Head of caudate nucleus (tissue), 42 donors: ENCODE data around the gene GPR137B.
"Not testable (repeated sequence)": the region's sequence is repeated elsewhere in the genome, so short reads cannot be mapped to it uniquely, and the experiment has no call there.

Source experiments
- DNase-seq, 42 donors: peaks; one replicate each; pipeline versions ENCODE4 v3.0.0 to v3.0.0-alpha.2; 2020 to 2021; ENCODE audit warnings: mixed read lengths in 7 of 42
- intact Hi-C: fragments of 100-400 bp; cut with DNase I; formaldehyde crosslinking; loops from one replicate; pipeline ENCODE4 v1.15.0; 2022

The GPR137B gene

GRCh38 chr1:236154671-236155398, 12.5 kb downstream of the GPR137B start:
- intact Hi-C loops: no loop called here
- DNase-seq: no peak

GRCh38 chr1:236155399-236155767, 13.0 kb downstream of the GPR137B start:
- no peak for DNase-seq
- intact Hi-C loops: no loop called here

GRCh38 chr1:236155841-236156503, 13.6 kb downstream of the GPR137B start:
- intact Hi-C loops: no loop called here
- DNase-seq: no peak

- intact Hi-C loops: no loop called here
- peak in 40 of 42 donors; percentile 19 to 85 (median 60) for DNase-seq
These were observed 14.3 kb downstream of the GPR137B start for GRCh38 chr1:236156512-236157208.

- intact Hi-C loops: not testable (repeated sequence)
These were observed 15.7 kb downstream of the GPR137B start for GRCh38 chr1:236158072-236158471.

GRCh38 chr1:236158719-236159118, 16.4 kb downstream of the GPR137B start:
- DNase-seq: no peak
- intact Hi-C loops: no loop called here

More at GRCh38 chr1:236158072-236158471, 15.7 kb downstream of the GPR137B start:
- not testable (repeated sequence) for DNase-seq

GRCh38 chr1:236159704-236160539, 17.6 kb downstream of the GPR137B start:
- DNase-seq: no peak
- intact Hi-C loops: no loop called here

GRCh38 chr1:236160540-236161127, 18.3 kb downstream of the GPR137B start:
- intact Hi-C loops: no loop called here
- no peak for DNase-seq

GRCh38 chr1:236161230-236161629, 18.9 kb downstream of the GPR137B start:
- no peak for DNase-seq
- intact Hi-C loops: no loop called here

- DNase-seq, intact Hi-C loops: not testable (repeated sequence)
These were observed 19.4 kb downstream of the GPR137B start for GRCh38 chr1:236161755-236162154.

- intact Hi-C loops: no loop called here
- DNase-seq: peak in 1 of 42 donors; percentile 4
These were observed 21.3 kb downstream of the GPR137B start for GRCh38 chr1:236163463-236164153.

GRCh38 chr1:236164273-236164672, 21.9 kb downstream of the GPR137B start:
- DNase-seq: peak in 5 of 42 donors; percentile 16 to 37 (median 18)
- intact Hi-C loops: no loop called here

GRCh38 chr1:236165238-236165981, 23.1 kb downstream of the GPR137B start:
- intact Hi-C loops: no loop called here

GRCh38 chr1:236166041-236166440, 23.7 kb downstream of the GPR137B start:
- intact Hi-C loops: no loop called here
- no peak for DNase-seq

More at GRCh38 chr1:236165238-236165981, 23.1 kb downstream of the GPR137B start:
- peak in 2 of 42 donors; percentile 15 to 20 for DNase-seq

- intact Hi-C loops: no loop called here
- peak in 1 of 42 donors; percentile 12 for DNase-seq
These were observed 24.8 kb downstream of the GPR137B start for GRCh38 chr1:236167154-236167553.

- peak in 4 of 42 donors; percentile 14 to 36 (median 22) for DNase-seq
- intact Hi-C loops: no loop called here
These were observed 25.2 kb downstream of the GPR137B start for GRCh38 chr1:236167578-236167977.

GRCh38 chr1:236168716-236169429, 26.5 kb downstream of the GPR137B start:
- intact Hi-C loops: no loop called here
- DNase-seq: peak in 5 of 42 donors; percentile 13 to 41 (median 22)
